Fibroblast of lung (primary cell): ENCODE results near the gene CEP70.

Experiments used
- EZH2 ChIP-seq: IDR thresholded peaks from 2 replicates; pipeline ENCODE4 v1.5.1; 2012; ENCODE audit warnings: low read length, control low read depth, mild to moderate bottlenecking; ENCODE audit errors: missing control alignments
- TF ChIP-seq, protein P1 (sequence below), 2 donors: IDR thresholded peaks in 1 of 2; conservative IDR thresholded peaks in 1 of 2; 1 replicate in 1 of 2; 2 replicates in 1 of 2; pipeline ENCODE4 v1.5.1; 2011 to 2012; ENCODE audit warnings: low read length in 2 of 2, control low read depth in 1 of 2, inconsistent platforms in 1 of 2, low read depth in 1 of 2, mild to moderate bottlenecking in 1 of 2

DNA sequence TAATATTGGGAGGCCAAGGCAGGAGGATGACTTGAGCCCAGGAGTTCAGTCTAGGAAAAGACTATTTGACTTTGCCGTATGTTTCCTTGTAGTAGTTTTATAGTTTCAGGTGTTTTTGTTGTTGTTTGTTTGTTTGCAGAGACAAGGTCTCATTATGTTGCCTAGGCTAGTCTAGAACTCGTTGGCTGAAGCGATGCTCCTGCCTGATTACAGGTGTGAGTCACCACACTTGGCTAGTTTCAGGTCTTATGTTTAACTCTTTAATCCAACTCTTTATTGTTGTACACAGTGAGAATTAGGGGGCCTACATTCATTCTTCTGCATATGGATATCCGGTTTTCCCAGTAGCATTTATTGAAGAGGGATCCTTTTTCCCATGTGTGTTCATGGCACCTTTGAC, 46.5 kb upstream of the CEP70 start:
- TF ChIP-seq, protein P1, sequence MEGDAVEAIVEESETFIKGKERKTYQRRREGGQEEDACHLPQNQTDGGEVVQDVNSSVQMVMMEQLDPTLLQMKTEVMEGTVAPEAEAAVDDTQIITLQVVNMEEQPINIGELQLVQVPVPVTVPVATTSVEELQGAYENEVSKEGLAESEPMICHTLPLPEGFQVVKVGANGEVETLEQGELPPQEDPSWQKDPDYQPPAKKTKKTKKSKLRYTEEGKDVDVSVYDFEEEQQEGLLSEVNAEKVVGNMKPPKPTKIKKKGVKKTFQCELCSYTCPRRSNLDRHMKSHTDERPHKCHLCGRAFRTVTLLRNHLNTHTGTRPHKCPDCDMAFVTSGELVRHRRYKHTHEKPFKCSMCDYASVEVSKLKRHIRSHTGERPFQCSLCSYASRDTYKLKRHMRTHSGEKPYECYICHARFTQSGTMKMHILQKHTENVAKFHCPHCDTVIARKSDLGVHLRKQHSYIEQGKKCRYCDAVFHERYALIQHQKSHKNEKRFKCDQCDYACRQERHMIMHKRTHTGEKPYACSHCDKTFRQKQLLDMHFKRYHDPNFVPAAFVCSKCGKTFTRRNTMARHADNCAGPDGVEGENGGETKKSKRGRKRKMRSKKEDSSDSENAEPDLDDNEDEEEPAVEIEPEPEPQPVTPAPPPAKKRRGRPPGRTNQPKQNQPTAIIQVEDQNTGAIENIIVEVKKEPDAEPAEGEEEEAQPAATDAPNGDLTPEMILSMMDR (conservative IDR thresholded peaks at IDR 0.05 in 1 of 2, IDR thresholded peaks at IDR 0.05 in 1 of 2; ENCODE audit: low read depth in 1 of 2, low read length in 2 of 2): no peak
- TF ChIP-seq EZH2: no peak
